Nephron (organoid): ENCODE measurements around the gene ZNF326.

ENCODE experiments used
- H3K27ac Mint-ChIP-seq, 3 experiments: 2 replicates each; pipeline ENCODE4 v1.8.0; 2020; ENCODE audit warnings: mixed read lengths in 3 of 3, mild to moderate bottlenecking in 2 of 3, moderate library complexity in 1 of 3
- H3K27me3 Mint-ChIP-seq: 2 replicates; pipeline ENCODE4 v1.8.0; 2021; ENCODE audit warnings: low read depth, mild to moderate bottlenecking, moderate library complexity, mixed read lengths
- H3K36me3 Mint-ChIP-seq: 2 replicates; pipeline ENCODE4 v1.8.0; 2020; ENCODE audit warnings: low read depth, mixed read lengths
- H3K4me1 Mint-ChIP-seq: 2 replicates; pipeline ENCODE4 v1.8.0; 2020; ENCODE audit warnings: mixed read lengths
- H3K4me3 Mint-ChIP-seq, 3 experiments: 2 replicates each; pipeline ENCODE4 v1.8.0; 2020; ENCODE audit warnings: mild to moderate bottlenecking in 3 of 3, mixed read lengths in 3 of 3, moderate library complexity in 2 of 3
- H3K9me3 Mint-ChIP-seq: 2 replicates; pipeline ENCODE4 v1.8.0; 2020; ENCODE audit warnings: mixed read lengths
- TF ChIP-seq, protein P1 (sequence below), 3 experiments: fragments of 200-600 bp; sonication (generic); IDR thresholded peaks; one replicate each; pipeline ENCODE4 v1.5.0; 2021; ENCODE audit warnings: antibody characterized with exemption in 3 of 3; ENCODE audit not compliant: unreplicated experiment in 3 of 3

ZNF326 gene

DNA sequence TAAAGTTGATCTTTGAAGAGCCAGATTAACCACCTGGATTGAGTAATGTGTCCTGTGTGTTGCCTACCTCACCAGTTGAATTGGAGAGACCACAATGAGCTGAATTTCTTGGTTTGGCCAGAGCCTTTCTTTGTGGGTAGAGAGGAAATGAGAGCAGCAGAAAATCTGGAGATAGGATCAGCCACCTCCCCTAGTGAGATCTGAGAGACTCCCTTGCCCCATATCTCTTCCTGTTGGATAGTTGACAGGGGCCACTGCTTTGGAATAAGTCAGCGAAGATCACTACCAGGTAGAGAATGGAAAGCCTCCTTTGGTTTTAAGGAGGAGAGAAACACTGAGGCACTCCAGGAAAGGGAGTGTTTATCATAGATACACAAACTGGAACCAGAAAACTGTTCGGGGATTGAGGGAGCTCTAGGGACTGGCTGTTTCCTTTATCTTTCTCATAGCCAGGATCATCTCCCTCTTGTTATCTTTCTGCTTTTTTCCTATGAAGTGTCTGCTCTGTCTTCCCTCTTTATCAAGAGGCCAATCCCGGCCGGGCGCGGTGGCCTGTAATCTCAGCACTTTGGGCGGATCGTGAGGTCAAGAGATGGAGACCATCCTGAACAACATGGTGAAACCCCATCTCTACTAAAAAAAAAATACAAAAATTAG is 21.3 kb upstream of the ZNF326 start:
- H3K27ac Mint-ChIP-seq, result no peak overlapping the region
- H3K27me3 Mint-ChIP-seq, result no peaks in the 10 kb centered on the region
- H3K36me3 Mint-ChIP-seq, result no peaks in the 10 kb centered on the region
- TF ChIP-seq, protein P1, sequence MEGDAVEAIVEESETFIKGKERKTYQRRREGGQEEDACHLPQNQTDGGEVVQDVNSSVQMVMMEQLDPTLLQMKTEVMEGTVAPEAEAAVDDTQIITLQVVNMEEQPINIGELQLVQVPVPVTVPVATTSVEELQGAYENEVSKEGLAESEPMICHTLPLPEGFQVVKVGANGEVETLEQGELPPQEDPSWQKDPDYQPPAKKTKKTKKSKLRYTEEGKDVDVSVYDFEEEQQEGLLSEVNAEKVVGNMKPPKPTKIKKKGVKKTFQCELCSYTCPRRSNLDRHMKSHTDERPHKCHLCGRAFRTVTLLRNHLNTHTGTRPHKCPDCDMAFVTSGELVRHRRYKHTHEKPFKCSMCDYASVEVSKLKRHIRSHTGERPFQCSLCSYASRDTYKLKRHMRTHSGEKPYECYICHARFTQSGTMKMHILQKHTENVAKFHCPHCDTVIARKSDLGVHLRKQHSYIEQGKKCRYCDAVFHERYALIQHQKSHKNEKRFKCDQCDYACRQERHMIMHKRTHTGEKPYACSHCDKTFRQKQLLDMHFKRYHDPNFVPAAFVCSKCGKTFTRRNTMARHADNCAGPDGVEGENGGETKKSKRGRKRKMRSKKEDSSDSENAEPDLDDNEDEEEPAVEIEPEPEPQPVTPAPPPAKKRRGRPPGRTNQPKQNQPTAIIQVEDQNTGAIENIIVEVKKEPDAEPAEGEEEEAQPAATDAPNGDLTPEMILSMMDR (IDR thresholded peaks at IDR 0.05; ENCODE audit: unreplicated experiment in 3 of 3), result no peak
- H3K9me3 Mint-ChIP-seq, result no peaks in the 10 kb centered on the region
- H3K4me1 Mint-ChIP-seq, result peaks cover 7% of the 10 kb centered on the region
- H3K4me3 Mint-ChIP-seq, result no peak overlapping the region

DNA sequence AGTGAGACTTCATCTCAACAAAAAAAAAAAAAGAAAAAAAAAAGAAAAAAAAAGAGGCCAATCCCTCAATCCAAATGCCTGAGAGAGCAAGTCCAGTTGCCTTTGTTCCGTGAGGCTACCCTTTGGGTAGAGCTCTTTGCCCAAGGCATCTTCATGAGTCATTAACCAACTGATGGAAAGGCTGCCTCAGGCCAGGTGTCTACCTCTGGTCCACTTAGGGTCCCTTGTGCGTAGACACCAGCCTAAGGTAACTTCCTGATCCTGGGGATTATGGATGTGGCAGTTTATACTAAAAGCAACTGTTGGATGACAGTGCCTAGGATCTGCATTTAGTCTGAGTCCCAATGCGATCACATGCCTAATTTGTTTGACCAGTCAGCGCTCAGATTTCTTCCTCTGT is 20.7 kb upstream of the ZNF326 start:
- Mint-ChIP-seq H3K4me1 (peaks cover 7% of the 10 kb centered on the region), H3K4me3 (no peak overlapping the region), H3K36me3 (no peaks in the 10 kb centered on the region), H3K27ac (no peak overlapping the region), H3K27me3 (no peaks in the 10 kb centered on the region), H3K9me3 (no peaks in the 10 kb centered on the region)
- TF ChIP-seq, protein P1 (IDR thresholded peaks at IDR 0.05; ENCODE audit: unreplicated experiment in 3 of 3), result no peak

DNA sequence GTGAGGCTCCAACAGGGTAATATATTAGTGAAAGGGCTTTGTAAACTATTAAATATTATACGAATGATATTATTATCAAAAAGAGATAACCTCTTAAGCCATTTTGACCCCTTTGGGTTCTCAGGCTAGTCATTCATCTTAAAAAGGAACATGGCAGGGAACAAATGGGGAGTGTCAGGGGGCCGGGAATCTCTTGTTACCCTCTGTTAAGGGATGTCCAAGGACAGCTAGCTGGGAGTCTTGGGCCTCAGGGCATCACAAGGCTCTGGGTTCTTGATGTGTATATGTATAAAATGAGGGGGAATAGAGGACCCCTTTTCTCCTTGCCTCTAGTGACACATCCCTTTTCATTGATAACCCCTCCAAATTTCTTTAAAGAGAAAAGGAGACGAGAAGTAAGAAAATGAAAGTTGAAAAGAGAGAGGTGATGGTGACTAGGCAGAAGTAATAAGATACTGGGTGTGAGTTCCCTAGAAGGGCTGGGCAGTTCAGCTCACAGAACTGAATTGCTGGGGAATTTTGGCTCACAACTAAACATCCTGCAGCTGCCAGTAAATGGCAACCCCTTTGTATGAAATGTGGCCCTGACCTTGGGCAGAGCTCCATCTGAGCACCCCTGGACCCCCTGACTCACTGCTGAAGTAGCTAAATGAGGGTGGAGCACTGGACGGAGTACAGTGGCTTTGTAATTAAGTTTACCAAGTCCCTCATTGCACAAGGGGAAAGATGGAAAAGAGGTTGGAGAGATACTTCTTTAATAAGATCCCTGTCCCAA is 20.0 kb upstream of the ZNF326 start:
- Mint-ChIP-seq H3K27ac (no peak overlapping the region), H3K27me3 (no peaks in the 10 kb centered on the region), H3K4me1 (peaks cover 7% of the 10 kb centered on the region), H3K4me3 (no peak overlapping the region), H3K36me3 (no peaks in the 10 kb centered on the region), H3K9me3 (no peaks in the 10 kb centered on the region)
- TF ChIP-seq, protein P1 (IDR thresholded peaks at IDR 0.05; ENCODE audit: unreplicated experiment in 3 of 3), result no peak

DNA sequence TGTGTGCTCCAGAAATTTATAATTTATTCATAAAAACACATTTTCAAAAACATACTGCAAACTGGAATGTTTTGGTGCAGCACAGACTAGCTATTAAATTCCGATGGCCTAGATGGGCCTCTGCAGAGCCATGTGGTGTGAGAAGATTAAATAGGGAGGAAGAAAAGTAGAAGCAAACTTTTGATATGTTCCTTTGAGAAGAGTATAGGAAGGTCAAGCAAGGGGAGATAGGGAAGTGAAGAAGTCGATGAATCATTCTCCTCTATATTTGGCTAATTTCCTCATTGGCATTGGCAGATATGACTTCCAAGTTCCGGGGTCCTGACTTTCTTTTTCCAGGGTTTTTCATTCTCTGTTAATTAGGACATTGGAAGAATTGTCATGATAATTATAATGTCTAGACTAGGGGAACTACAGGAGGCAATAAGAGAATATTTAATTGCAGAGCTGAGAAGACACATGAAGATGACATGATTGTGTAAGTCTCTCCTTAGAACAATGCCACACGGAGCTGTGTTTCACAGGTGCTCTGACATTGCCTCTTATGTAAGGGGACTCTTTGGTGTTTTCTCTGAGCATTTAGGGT is 19.3 kb upstream of the ZNF326 start:
- no peaks in the 10 kb centered on the region for H3K36me3 Mint-ChIP-seq
- H3K9me3 Mint-ChIP-seq, result no peaks in the 10 kb centered on the region
- no peak overlapping the region for H3K4me3 Mint-ChIP-seq
- no peaks in the 10 kb centered on the region for H3K27me3 Mint-ChIP-seq
- H3K27ac Mint-ChIP-seq, result no peak overlapping the region
- TF ChIP-seq, protein P1 (IDR thresholded peaks at IDR 0.05; ENCODE audit: unreplicated experiment in 3 of 3), result no peak
- peaks cover 7% of the 10 kb centered on the region for H3K4me1 Mint-ChIP-seq

DNA sequence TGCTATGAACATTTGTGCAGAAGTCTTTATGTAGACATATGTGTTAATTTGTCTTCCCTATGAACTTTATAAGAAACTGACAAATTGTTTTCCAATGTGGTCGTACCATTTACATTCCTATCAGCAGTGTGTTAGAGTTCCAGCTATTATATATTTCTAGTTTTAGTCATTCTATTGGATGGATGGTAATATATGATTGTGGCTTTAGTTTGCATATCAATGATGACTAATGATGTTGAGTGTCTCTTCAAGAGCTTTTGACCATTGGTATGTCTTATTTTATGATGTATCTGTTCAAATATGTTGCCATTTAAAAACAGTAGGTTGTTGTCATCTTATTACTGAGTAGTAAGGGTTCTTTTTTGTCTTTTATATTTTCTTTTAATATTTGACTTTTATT is 16.2 kb upstream of the ZNF326 start:
- Mint-ChIP-seq H3K4me3 (no peak overlapping the region), H3K27me3 (no peaks in the 10 kb centered on the region), H3K36me3 (no peaks in the 10 kb centered on the region), H3K4me1 (peaks cover 7% of the 10 kb centered on the region), H3K9me3 (no peaks in the 10 kb centered on the region), H3K27ac (no peak overlapping the region)
- TF ChIP-seq, protein P1 (IDR thresholded peaks at IDR 0.05; ENCODE audit: unreplicated experiment in 3 of 3), result no peak
